Liver (tissue), 9 donors: Measurements from ENCODE around the gene PRKD1. TPM values are rescaled to one million over a fixed set of nuclear protein-coding genes. Genes with fewer than 3 reads are reported as not detected.

ENCODE experiments used
- DNase-seq: peaks from one replicate; pipeline ENCODE4 v3.0.0-alpha.2; 2017; ENCODE audit warnings: low spot score
- H3K27ac ChIP-seq, 2 donors: one replicate each; pipeline ENCODE4 v1.7.0; 2013; ENCODE audit warnings: inconsistent platforms in 2 of 2, low read length in 2 of 2, control low read depth in 1 of 2, low read depth in 1 of 2, mild to moderate bottlenecking in 1 of 2
- H3K27me3 ChIP-seq, 4 donors: one replicate each; pipeline versions ENCODE4 v1.6.1 to v1.7.0; 2013; ENCODE audit warnings: low read length in 3 of 4, inconsistent platforms in 1 of 4, mild to moderate bottlenecking in 1 of 4, moderate library complexity in 1 of 4; ENCODE audit not compliant: control insufficient read depth in 4 of 4, insufficient read depth in 4 of 4
- H3K36me3 ChIP-seq, 4 donors: one replicate each; pipeline versions ENCODE4 v1.6.1 to v1.7.0; 2013; ENCODE audit warnings: low read length in 3 of 4, mild to moderate bottlenecking in 3 of 4, low read depth in 1 of 4, moderate library complexity in 1 of 4; ENCODE audit not compliant: control insufficient read depth in 4 of 4, insufficient read depth in 3 of 4
- H3K4me1 ChIP-seq, 4 donors: one replicate each; pipeline versions ENCODE4 v1.6.1 to v1.7.0; 2013; ENCODE audit warnings: low read length in 3 of 4, mild to moderate bottlenecking in 3 of 4, moderate library complexity in 1 of 4; ENCODE audit not compliant: control insufficient read depth in 4 of 4, insufficient read depth in 4 of 4
- H3K4me3 ChIP-seq, 3 donors: one replicate each; pipeline versions ENCODE4 v1.6.1 to v1.7.0; 2013; ENCODE audit warnings: low read length in 3 of 3, control low read depth in 1 of 3, low read depth in 1 of 3, mild to moderate bottlenecking in 1 of 3
- H3K9ac ChIP-seq, 2 donors: one replicate each; pipeline ENCODE4 v1.7.0; 2013; ENCODE audit warnings: low read length in 2 of 2, mild to moderate bottlenecking in 2 of 2, moderate library complexity in 2 of 2, control low read depth in 1 of 2, low read depth in 1 of 2
- H3K9me3 ChIP-seq, 4 donors: one replicate each; pipeline versions ENCODE4 v1.6.1 to v1.7.0; 2013; ENCODE audit warnings: low read length in 3 of 4; ENCODE audit not compliant: control insufficient read depth in 4 of 4
- ATF3 ChIP-seq: IDR thresholded peaks from 2 replicates; pipeline ENCODE4 v1.6.1; 2016; ENCODE audit warnings: antibody characterized with exemption
- CTCF ChIP-seq: fragments of 150-350 bp; IDR thresholded peaks from 2 replicates; pipeline ENCODE4 v1.5.1; 2017; ENCODE audit warnings: improper control_type of control experiment, low read depth, low read length; ENCODE audit not compliant: missing input control
- EGR1 ChIP-seq, 2 donors: IDR thresholded peaks; 2 replicates each; pipeline ENCODE4 v1.6.1; 2016 to 2018; ENCODE audit warnings: antibody characterized with exemption in 2 of 2, low read depth in 2 of 2
- FOXA1 ChIP-seq: IDR thresholded peaks from 2 replicates; pipeline ENCODE4 v1.6.1; 2016; ENCODE audit warnings: antibody characterized with exemption
- FOXA2 ChIP-seq: IDR thresholded peaks from 2 replicates; pipeline ENCODE4 v1.6.1; 2016; ENCODE audit warnings: antibody characterized with exemption
- GABPA ChIP-seq, 2 donors: IDR thresholded peaks in 1 of 2; conservative IDR thresholded peaks in 1 of 2; 2 replicates each; pipeline ENCODE4 v1.6.1; 2016; ENCODE audit warnings: antibody characterized with exemption in 2 of 2, mild to moderate bottlenecking in 1 of 2, moderate library complexity in 1 of 2
- HNF4A ChIP-seq, 2 donors: conservative IDR thresholded peaks; 2 replicates each; pipeline ENCODE4 v1.6.1; 2016; ENCODE audit warnings: antibody characterized with exemption in 2 of 2, mild to moderate bottlenecking in 2 of 2
- HNF4G ChIP-seq: IDR thresholded peaks from 2 replicates; pipeline ENCODE4 v1.6.1; 2016; ENCODE audit warnings: antibody characterized with exemption
- JUND ChIP-seq, 2 donors: IDR thresholded peaks; 2 replicates each; pipeline ENCODE4 v1.6.1; 2016; ENCODE audit warnings: antibody characterized with exemption in 2 of 2
- MAX ChIP-seq: IDR thresholded peaks from 2 replicates; pipeline ENCODE4 v1.6.1; 2016; ENCODE audit warnings: antibody characterized with exemption
- NR2F2 ChIP-seq: IDR thresholded peaks from 2 replicates; pipeline ENCODE4 v1.6.1; 2016; ENCODE audit warnings: antibody characterized with exemption
- RAD21 ChIP-seq, 2 donors: IDR thresholded peaks; 2 replicates each; pipeline ENCODE4 v1.6.1; 2016; ENCODE audit warnings: antibody characterized with exemption in 2 of 2, mild to moderate bottlenecking in 2 of 2
- REST ChIP-seq: IDR thresholded peaks from 2 replicates; pipeline ENCODE4 v1.6.1; 2016; ENCODE audit warnings: antibody characterized with exemption, mild to moderate bottlenecking
- RXRA ChIP-seq, 2 donors: IDR thresholded peaks; 2 replicates each; pipeline ENCODE4 v1.6.1; 2017 to 2018; ENCODE audit warnings: antibody characterized with exemption in 2 of 2, mild to moderate bottlenecking in 1 of 2
- SP1 ChIP-seq: IDR thresholded peaks from 2 replicates; pipeline ENCODE4 v1.6.1; 2018; ENCODE audit warnings: antibody characterized with exemption, mild to moderate bottlenecking
- TAF1 ChIP-seq: conservative IDR thresholded peaks from 2 replicates; pipeline ENCODE4 v1.6.1; 2016; ENCODE audit warnings: antibody characterized with exemption, mild to moderate bottlenecking
- YY1 ChIP-seq: IDR thresholded peaks from 2 replicates; pipeline ENCODE4 v1.6.1; 2016; ENCODE audit warnings: antibody characterized with exemption, mild to moderate bottlenecking
- ZBTB33 ChIP-seq: IDR thresholded peaks from 2 replicates; pipeline ENCODE4 v1.6.1; 2016; ENCODE audit warnings: antibody characterized with exemption
- WGBS: extraction: QIAGEN DNeasy Blood & Tissue Kit; methylation state at CpG from one replicate; pipeline ENCODE4 v1.1.7; 2013; 5-methylcytosine and 5-hydroxymethylcytosine counted together
- polyA plus RNA-seq, 2 donors: library from polyadenylated mRNA; stranded (reverse) in 1 of 2; unstranded in 1 of 2; fragments of 200-250 nt in 1 of 2; fragments of >200 nt in 1 of 2; fragmentation: Nextera tagmentation in 1 of 2; extraction: Ambion mirVana in 1 of 2; gene quantifications; one replicate each; pipeline versions ENCODE4 v1.2.1 to v1.2.3, GENCODE V29; 2013 to 2015
- total RNA-seq, 2 donors: library from RNA; depleted of rRNA; stranded (reverse); fragments of >200 nt; gene quantifications; one replicate each; pipeline ENCODE4 v1.2.3, GENCODE V29; 2014
- donor health status: healthy.
- donor health status: healthy.
- donor health status: healthy.
- donor health status: healthy.
- donor health status: healthy.

PRKD1 gene
- total and polyA plus RNA-seq, 4 donors: 0.85 to 5.0 (median 0.99) TPM

- H3K27ac ChIP-seq: no peak overlapping the region
- no peaks in the 10 kb centered on the region for H3K27me3 ChIP-seq
- H3K36me3 ChIP-seq: no peaks in the 10 kb centered on the region
- DNase-seq: no peak
- H3K4me3 ChIP-seq: no peak overlapping the region
- 54% methylated on average over 2 of the region's 2 CpGs for WGBS
- H3K4me1 ChIP-seq: no peaks in the 10 kb centered on the region
- H3K9ac ChIP-seq: no peak overlapping the region
- no peaks in the 10 kb centered on the region for H3K9me3 ChIP-seq
- TF ChIP-seq EGR1 (IDR thresholded peaks at IDR 0.05; ENCODE audit: low read depth in 2 of 2) (no peak), HNF4G (no peak), ZBTB33 (no peak), REST (no peak), FOXA2 (no peak), SP1 (no peak), HNF4A (conservative IDR thresholded peaks at IDR 0.05) (no peak), CTCF (no peak), MAX (no peak), RAD21 (IDR thresholded peaks at IDR 0.05) (no peak), GABPA (IDR thresholded peaks at IDR 0.05 in 1 of 2, conservative IDR thresholded peaks at IDR 0.05 in 1 of 2) (no peak), RXRA (IDR thresholded peaks at IDR 0.05) (no peak), ATF3 (no peak), TAF1 (no peak), NR2F2 (no peak), FOXA1 (no peak), YY1 (no peak), JUND (IDR thresholded peaks at IDR 0.05) (no peak)
Measured at GRCh38 chr14:29682789-29683188, 244.9 kb downstream of the PRKD1 start.
